Naive thymus-derived CD8-positive, alpha-beta T cell (primary cell): ENCODE data around the gene GDPD5. TPM values are rescaled to one million over a fixed set of nuclear protein-coding genes. Genes with fewer than 3 reads are reported as not detected.
A peak's percentile ranks its signal among the peaks of the same experiment; 100 is the strongest.

Experiments
- ATAC-seq, 2 donors: fragments of 150-1000 bp; cut with Tn5 transposase in 1 of 2; sonication (Bioruptor Pico), chemical (Tn5 transposase) in 1 of 2; 1 replicate in 1 of 2; 2 replicates in 1 of 2; pipeline ENCODE4 v1.10.0; 2021; ENCODE audit warnings: mild to moderate bottlenecking in 2 of 2, moderate library complexity in 2 of 2
- POLR2A ChIA-PET: fragments of 350-600 bp; sonication (Branson Sonifier 250); formaldehyde crosslinking; loops from one replicate; lab custom pipeline; 2021; ENCODE audit warnings: antibody characterized with exemption; lab: Charles Lee
- DNase-seq, 10 donors: peaks; one replicate each; pipeline versions ENCODE4 v3.0.0 to v3.0.0-alpha.2; 2020 to 2022
- H3K27ac Mint-ChIP-seq, 10 donors: one replicate each; pipeline ENCODE4 v1.8.0; 2020 to 2022; ENCODE audit warnings: mild to moderate bottlenecking in 10 of 10, mixed read lengths in 10 of 10, moderate library complexity in 4 of 10, inconsistent platforms in 1 of 10
- H3K27me3 Mint-ChIP-seq, 5 donors: one replicate each; pipeline ENCODE4 v1.8.0; 2021 to 2022; ENCODE audit warnings: mixed read lengths in 5 of 5
- H3K36me3 Mint-ChIP-seq, 3 donors: one replicate each; pipeline ENCODE4 v1.8.0; 2020 to 2022; ENCODE audit warnings: mixed read lengths in 3 of 3, mild to moderate bottlenecking in 2 of 3, inconsistent platforms in 1 of 3
- H3K4me1 Mint-ChIP-seq, 4 donors: one replicate each; pipeline ENCODE4 v1.8.0; 2021 to 2022; ENCODE audit warnings: mixed read lengths in 4 of 4
- H3K4me3 Mint-ChIP-seq, 10 donors: one replicate each; pipeline ENCODE4 v1.8.0; 2020 to 2022; ENCODE audit warnings: mild to moderate bottlenecking in 10 of 10, mixed read lengths in 10 of 10, moderate library complexity in 6 of 10, inconsistent platforms in 1 of 10
- H3K9me3 Mint-ChIP-seq, 9 donors: one replicate each; pipeline ENCODE4 v1.8.0; 2020 to 2022; ENCODE audit warnings: mixed read lengths in 9 of 9, mild to moderate bottlenecking in 3 of 9, inconsistent platforms in 1 of 9, moderate library complexity in 1 of 9
- polyA plus RNA-seq, 3 donors: library from polyadenylated mRNA; unstranded; fragments of 300-500 nt; fragmentation: Illumina TruSeq; gene quantifications; one replicate each; pipeline ENCODE4 v1.2.3, GENCODE V29; 2021
- total RNA-seq, 8 experiments: library from RNA in 2 of 8; stranded (reverse) in 2 of 8; gene quantifications; one replicate each; pipeline ENCODE4 v1.2.3 and lab custom pipeline; 2021 to 2026

The GDPD5 gene
- total and polyA plus RNA-seq, 5 experiments from 2014 or later, result 4.2 to 13.4 (median 5.1) TPM

- H3K27ac Mint-ChIP-seq, result peak overlapping the region in 3 of 10 donors; percentile 1 to 47 (median 10)
- H3K36me3 Mint-ChIP-seq, result no peaks in the 10 kb centered on the region
- DNase-seq, result no peak
Measured at GRCh38 chr11:75539459-75540334, 14.0 kb upstream of the GDPD5 start.

DNA sequence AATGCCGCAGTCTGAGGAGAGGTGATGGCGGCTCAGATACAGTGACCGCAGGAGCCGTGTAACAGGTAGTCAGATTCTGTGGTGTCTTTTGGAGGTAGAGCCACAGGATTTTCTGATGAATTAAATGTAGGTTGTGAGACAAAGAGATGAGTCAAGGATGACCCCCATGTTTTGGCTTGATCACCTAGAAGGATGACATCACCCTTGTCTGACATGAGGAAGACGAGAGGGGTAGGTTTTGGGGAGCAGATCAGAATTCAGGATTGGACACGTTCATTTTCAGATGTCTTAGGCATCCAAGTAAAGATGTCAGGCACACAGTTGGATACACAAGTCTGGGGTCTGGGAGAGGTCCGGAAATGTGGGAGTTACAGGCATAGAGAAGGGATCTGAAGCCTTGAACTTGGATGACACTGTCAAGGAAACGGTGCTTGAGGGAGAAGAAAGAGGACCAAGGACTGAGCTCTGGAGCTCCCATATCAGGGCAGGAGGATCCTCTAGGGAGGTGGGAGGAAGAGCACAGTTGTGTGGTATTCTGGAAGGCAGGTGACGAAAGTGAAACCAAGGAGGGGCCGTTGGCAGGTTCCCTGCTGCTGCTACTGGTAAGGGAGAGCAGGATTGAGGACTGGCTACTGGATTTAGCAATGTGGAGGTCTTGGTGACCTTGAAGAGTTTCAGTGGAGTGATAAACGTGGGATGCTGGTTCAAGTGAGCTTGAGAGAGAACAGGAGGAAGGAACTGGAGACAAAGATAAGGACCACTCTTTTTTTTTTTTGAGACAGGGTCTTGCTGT lies 12.6 kb upstream of the GDPD5 start:
- no peak for ATAC-seq
- Mint-ChIP-seq H3K27me3 (peaks cover 0 to 3% (median 0%) of the 10 kb centered on the region in 5 donors), H3K27ac (peak overlapping the region in 5 of 10 donors; percentile 2 to 80 (median 72)), H3K4me1 (peaks cover 0 to 38% (median 13%) of the 10 kb centered on the region in 4 donors), H3K36me3 (no peaks in the 10 kb centered on the region), H3K9me3 (no peaks in the 10 kb centered on the region), H3K4me3 (no peak overlapping the region)
- no peak for DNase-seq
- POLR2A ChIA-PET, result no interaction called here

More at GRCh38 chr11:75539459-75540334, 14.0 kb upstream of the GDPD5 start:
- Mint-ChIP-seq H3K27me3 (peaks cover 0 to 7% (median 3%) of the 10 kb centered on the region in 5 donors), H3K4me1 (peaks cover 0 to 30% (median 9%) of the 10 kb centered on the region in 4 donors), H3K4me3 (no peak overlapping the region), H3K9me3 (no peaks in the 10 kb centered on the region)
- POLR2A ChIA-PET, result interaction anchor here (0.6 kb wide), 2 partner anchors 14 to 26 kb away, joined by 4 to 5 read pairs; partner anchors contain the start of gene GDPD5
- ATAC-seq, result no peak

DNA sequence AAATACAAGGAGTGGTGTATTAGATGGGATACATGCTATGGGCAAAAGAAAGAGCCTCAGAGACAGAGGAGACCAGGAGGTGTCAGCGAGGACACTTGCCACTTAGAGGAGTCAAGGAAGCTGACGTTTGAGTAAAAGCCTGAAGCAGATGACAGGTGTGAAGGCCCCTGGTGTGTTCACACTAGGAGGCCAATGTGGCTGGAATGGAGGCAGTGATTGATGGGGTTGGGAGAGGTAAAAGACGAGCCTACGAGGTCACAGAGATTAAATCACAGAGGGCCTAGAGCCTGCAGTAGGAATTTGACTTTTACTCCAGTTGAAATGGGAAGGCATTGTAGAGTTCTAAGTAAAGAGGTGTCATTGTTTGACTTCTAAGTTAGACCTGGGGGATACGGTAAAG lies 12.0 kb upstream of the GDPD5 start:
- H3K4me1 Mint-ChIP-seq, result peaks cover 0 to 38% (median 13%) of the 10 kb centered on the region in 4 donors
- H3K27ac Mint-ChIP-seq, result peak overlapping the region in 4 of 10 donors; percentile 1 to 80 (median 44)
- ATAC-seq (no peak), DNase-seq (no peak)
- H3K27me3 Mint-ChIP-seq, result peaks cover 0 to 3% (median 0%) of the 10 kb centered on the region in 5 donors
- POLR2A ChIA-PET, result no interaction called here
- H3K4me3 Mint-ChIP-seq, result peak overlapping the region in 2 of 10 donors; percentile 22 to 66
- no peaks in the 10 kb centered on the region for H3K36me3 Mint-ChIP-seq
- H3K9me3 Mint-ChIP-seq, result no peaks in the 10 kb centered on the region

GRCh38 chr11:75536786-75537641 lies 11.3 kb upstream of the GDPD5 start:
- Mint-ChIP-seq H3K4me1 (peaks cover 4 to 42% (median 17%) of the 10 kb centered on the region in 4 donors), H3K4me3 (peak overlapping the region in 2 of 10 donors; percentile 22 to 66), H3K36me3 (no peaks in the 10 kb centered on the region), H3K9me3 (no peaks in the 10 kb centered on the region), H3K27me3 (peaks cover 0 to 4% (median 0%) of the 10 kb centered on the region in 5 donors), H3K27ac (peak overlapping the region in 5 of 10 donors; percentile 1 to 80 (median 46))
- POLR2A ChIA-PET, result no interaction called here
- DNase-seq (peak in 2 of 10 donors; percentile 15 to 38), ATAC-seq (no peak)

DNA sequence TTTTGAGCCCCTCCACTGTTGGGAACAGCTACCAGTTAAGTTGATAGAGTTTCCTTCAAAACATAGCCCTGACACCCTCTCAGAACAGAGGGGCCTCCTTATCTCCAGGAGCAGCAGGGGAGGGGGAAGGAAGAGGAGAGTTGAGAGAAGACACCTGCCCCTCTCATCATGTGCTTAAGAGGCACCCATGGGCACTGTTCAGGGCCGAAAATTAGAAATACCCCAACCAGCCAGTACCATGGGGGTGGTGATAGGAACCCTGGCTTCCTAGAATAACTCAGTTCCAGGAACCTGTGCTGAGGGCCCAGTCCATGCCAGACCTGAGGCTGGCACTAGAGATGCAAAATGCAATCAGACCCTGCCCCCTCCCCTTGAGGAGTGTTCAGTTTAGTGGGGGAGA lies 9.3 kb upstream of the GDPD5 start:
- H3K9me3 Mint-ChIP-seq, result no peaks in the 10 kb centered on the region
- peaks cover 0 to 4% (median 0%) of the 10 kb centered on the region in 5 donors for H3K27me3 Mint-ChIP-seq
- POLR2A ChIA-PET, result interaction anchor here (0.6 to 1.5 kb wide), 2 partner anchors 12 to 246 kb away, joined by 3 to 5 read pairs; no protein-coding TSS in a partner anchor
- DNase-seq (no peak), ATAC-seq (no peak)
- H3K4me1 Mint-ChIP-seq, result peaks cover 23 to 44% (median 28%) of the 10 kb centered on the region in 4 donors
- no peak overlapping the region for H3K4me3 Mint-ChIP-seq
- no peaks in the 10 kb centered on the region for H3K36me3 Mint-ChIP-seq
- peak overlapping the region in 2 of 10 donors; percentile 22 to 53 for H3K27ac Mint-ChIP-seq

DNA sequence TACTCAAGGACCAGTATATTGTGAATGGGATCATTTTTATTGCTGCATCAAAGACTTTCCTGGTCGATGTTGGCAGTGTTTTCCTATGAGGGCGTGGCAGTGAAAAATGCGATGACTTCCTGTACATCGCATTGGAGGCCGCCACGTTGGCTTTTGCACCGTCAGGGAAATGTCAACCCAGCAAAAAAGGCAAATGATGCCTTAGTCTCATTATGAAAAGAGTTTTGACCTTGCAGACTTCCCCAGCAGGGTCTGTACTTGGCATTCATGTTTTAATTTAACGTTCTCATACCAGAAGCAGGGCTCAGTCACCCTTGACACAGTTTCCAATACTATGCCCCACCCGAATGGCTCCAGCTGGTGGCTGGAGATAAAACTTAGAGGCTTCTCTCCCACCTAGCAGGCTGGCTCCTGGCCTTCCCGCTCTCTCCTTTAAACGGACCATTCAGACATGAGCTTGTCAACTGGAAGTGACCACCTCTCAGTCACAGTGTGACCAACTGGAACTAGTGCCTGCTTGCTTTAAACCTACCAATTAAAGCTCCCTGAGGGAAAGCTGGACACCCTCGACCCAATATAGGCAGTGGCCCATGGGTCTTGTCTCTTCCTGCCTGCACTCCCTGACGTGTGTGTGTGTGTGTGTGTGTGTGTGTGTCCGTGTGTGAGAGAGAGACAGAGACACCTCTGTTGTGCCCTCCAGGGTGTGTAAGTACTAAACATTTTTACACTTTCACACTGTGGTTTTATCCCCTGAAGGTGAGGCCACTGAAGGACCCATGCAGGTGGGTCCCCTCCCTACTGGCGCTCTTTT lies 8.7 kb upstream of the GDPD5 start:
- Mint-ChIP-seq H3K36me3 (no peaks in the 10 kb centered on the region), H3K9me3 (no peaks in the 10 kb centered on the region), H3K27ac (peak overlapping the region in 3 of 10 donors; percentile 22 to 53 (median 37)), H3K4me1 (peaks cover 23 to 44% (median 28%) of the 10 kb centered on the region in 4 donors), H3K4me3 (no peak overlapping the region), H3K27me3 (peaks cover 0 to 4% (median 0%) of the 10 kb centered on the region in 5 donors)
- POLR2A ChIA-PET, result interaction anchor here (0.6 to 1.5 kb wide), 2 partner anchors 11 to 246 kb away, joined by 3 to 5 read pairs; no protein-coding TSS in a partner anchor
- ATAC-seq (no peak), DNase-seq (no peak)

- H3K9me3 Mint-ChIP-seq, result no peaks in the 10 kb centered on the region
- H3K27me3 Mint-ChIP-seq, result peaks cover 0 to 4% (median 0%) of the 10 kb centered on the region in 5 donors
- H3K4me3 Mint-ChIP-seq, result no peak overlapping the region
- peaks cover 23 to 44% (median 27%) of the 10 kb centered on the region in 4 donors for H3K4me1 Mint-ChIP-seq
- no peaks in the 10 kb centered on the region for H3K36me3 Mint-ChIP-seq
- no peak for DNase-seq
- POLR2A ChIA-PET, result interaction anchor here (1.3 to 1.5 kb wide), 2 partner anchors 11 to 105 kb away, joined by 3 to 4 read pairs; no protein-coding TSS in a partner anchor
- no peak overlapping the region for H3K27ac Mint-ChIP-seq
- no peak for ATAC-seq
Measured at GRCh38 chr11:75533896-75534258, 8.1 kb upstream of the GDPD5 start.

DNA sequence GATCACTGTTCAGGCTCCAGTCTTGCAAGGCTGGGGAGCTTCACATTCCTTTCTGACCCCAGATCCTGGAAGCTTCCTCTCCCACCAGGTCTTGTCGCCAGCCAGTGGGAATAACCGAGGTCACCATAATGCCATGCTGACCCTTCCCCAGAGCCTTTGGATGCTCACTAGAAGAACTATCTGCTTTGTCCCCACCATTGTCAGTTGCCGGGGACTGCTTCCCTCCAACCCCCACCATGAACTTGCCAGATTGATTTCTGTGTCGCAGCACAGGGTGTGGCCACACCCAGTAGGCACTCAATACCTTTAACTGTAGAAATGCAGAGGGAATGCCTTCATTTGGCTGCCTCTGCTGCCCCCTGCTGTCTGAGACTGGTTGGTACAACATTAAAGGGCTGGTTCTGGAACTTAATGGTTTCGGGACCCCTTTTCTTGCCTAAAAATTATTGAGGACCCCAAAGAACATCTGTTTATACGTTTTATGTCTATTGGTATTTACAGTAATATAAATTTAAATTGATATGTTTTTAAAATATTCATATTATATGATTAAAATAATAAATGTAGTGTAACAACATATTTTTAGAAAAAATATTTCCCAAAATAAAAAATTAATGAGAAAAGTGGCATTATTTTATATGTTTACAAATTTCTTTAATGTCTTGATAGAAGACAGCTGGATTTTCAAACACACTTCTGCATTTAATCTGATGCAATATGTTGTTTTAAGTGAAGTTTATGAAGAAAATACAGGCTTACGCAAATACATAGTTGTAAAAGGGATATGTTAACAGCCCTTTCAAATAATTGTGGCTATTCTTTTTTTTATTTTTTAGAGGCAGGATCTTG lies 6.7 kb upstream of the GDPD5 start:
- POLR2A ChIA-PET, result interaction anchor here (1.3 to 1.4 kb wide), 3 partner anchors 88 to 103 kb away, joined by 3 to 6 read pairs (median 4); no protein-coding TSS in a partner anchor
- peaks cover 18 to 33% (median 24%) of the 10 kb centered on the region in 4 donors for H3K4me1 Mint-ChIP-seq
- no peak overlapping the region for H3K4me3 Mint-ChIP-seq

GRCh38 chr11:75531325-75531724 lies 5.6 kb upstream of the GDPD5 start:
- H3K27ac Mint-ChIP-seq, result peak overlapping the region in 1 of 10 donors; percentile 63
- no peaks in the 10 kb centered on the region for H3K9me3 Mint-ChIP-seq
- POLR2A ChIA-PET, result interaction anchor here (0.8 to 0.9 kb wide), 2 partner anchors 11 to 87 kb away, joined by 3 to 6 read pairs; no protein-coding TSS in a partner anchor
- H3K4me1 Mint-ChIP-seq, result peaks cover 20 to 32% (median 31%) of the 10 kb centered on the region in 4 donors
- no peaks in the 10 kb centered on the region for H3K36me3 Mint-ChIP-seq
- ATAC-seq (no peak), DNase-seq (no peak)
- H3K27me3 Mint-ChIP-seq, result peaks cover 0 to 4% (median 0%) of the 10 kb centered on the region in 5 donors
- no peak overlapping the region for H3K4me3 Mint-ChIP-seq

More for the DNA sequence above, 6.7 kb upstream of the GDPD5 start:
- Mint-ChIP-seq H3K27me3 (peaks cover 0 to 4% (median 0%) of the 10 kb centered on the region in 5 donors), H3K9me3 (no peaks in the 10 kb centered on the region), H3K36me3 (no peaks in the 10 kb centered on the region), H3K27ac (peak overlapping the region in 5 of 10 donors; percentile 3 to 70 (median 41))
- DNase-seq (peak; percentile 66 to 88 (median 80)), ATAC-seq (peak; percentile 93 to 96)

- Mint-ChIP-seq H3K27ac (no peak overlapping the region), H3K9me3 (no peaks in the 10 kb centered on the region), H3K4me3 (no peak overlapping the region), H3K4me1 (peaks cover 20 to 31% (median 30%) of the 10 kb centered on the region in 4 donors), H3K36me3 (no peaks in the 10 kb centered on the region), H3K27me3 (peaks cover 0 to 4% (median 0%) of the 10 kb centered on the region in 5 donors)
- ATAC-seq (no peak), DNase-seq (no peak)
- POLR2A ChIA-PET, result interaction anchor here (0.8 to 1.0 kb wide), 3 partner anchors 10 to 87 kb away, joined by 3 to 6 read pairs (median 3); no protein-coding TSS in a partner anchor
Measured at GRCh38 chr11:75530577-75530976, 4.8 kb upstream of the GDPD5 start.
